ENCODE results near the gene ANKRD37.
A peak's percentile ranks its signal among the peaks of the same experiment; 100 is the strongest.
"Not testable (repeated sequence)": the region's sequence is repeated elsewhere in the genome, so short reads cannot be mapped to it uniquely, and the experiment has no call there.

ANKRD37 gene

GRCh38 chr4:185396724-185397385 lies at the start of gene ANKRD37:
TSS of gene ANKRD37 (plus strand) at chr4:185396841. CDS start at chr4:185396924, 83 bp downstream.
- DNase-seq, result peak in 1 of 2 experiments; percentile 42

- no peak for DNase-seq
Measured at GRCh38 chr4:185346975-185347601, 49.6 kb upstream of the ANKRD37 start.

GRCh38 chr4:185351691-185352090 lies 45.0 kb upstream of the ANKRD37 start:
- no peak for DNase-seq

- DNase-seq, result no peak
Measured at GRCh38 chr4:185352202-185352601, 44.4 kb upstream of the ANKRD37 start.

GRCh38 chr4:185352741-185353140 lies 43.9 kb upstream of the ANKRD37 start:
- no peak for DNase-seq

- no peak for DNase-seq
Measured at GRCh38 chr4:185357211-185357610, 39.4 kb upstream of the ANKRD37 start.

GRCh38 chr4:185357733-185358440 lies 38.8 kb upstream of the ANKRD37 start:
- no peak for DNase-seq

- no peak for DNase-seq
Measured at GRCh38 chr4:185358514-185358913, 38.1 kb upstream of the ANKRD37 start.

- DNase-seq, result no peak
Measured at GRCh38 chr4:185358959-185359358, 37.7 kb upstream of the ANKRD37 start.

GRCh38 chr4:185359767-185360446 lies 36.7 kb upstream of the ANKRD37 start:
- no peak for DNase-seq

GRCh38 chr4:185361872-185362271 lies 34.8 kb upstream of the ANKRD37 start:
- DNase-seq, result no peak

GRCh38 chr4:185362570-185362969 lies 34.1 kb upstream of the ANKRD37 start:
- DNase-seq, result not testable (repeated sequence)

- DNase-seq, result no peak
Measured at GRCh38 chr4:185363251-185363650, 33.4 kb upstream of the ANKRD37 start.

GRCh38 chr4:185364886-185365285 lies 31.8 kb upstream of the ANKRD37 start:
- no peak for DNase-seq

GRCh38 chr4:185369731-185370130 lies 26.9 kb upstream of the ANKRD37 start:
- DNase-seq, result no peak

GRCh38 chr4:185370268-185370949 lies 26.2 kb upstream of the ANKRD37 start:
- no peak for DNase-seq

- DNase-seq, result no peak
Measured at GRCh38 chr4:185371702-185372101, 24.9 kb upstream of the ANKRD37 start.

- no peak for DNase-seq
Measured at GRCh38 chr4:185374027-185374426, 22.6 kb upstream of the ANKRD37 start.

- no peak for DNase-seq
Measured at GRCh38 chr4:185374573-185374972, 22.1 kb upstream of the ANKRD37 start.

GRCh38 chr4:185378264-185378663 lies 18.4 kb upstream of the ANKRD37 start:
- DNase-seq, result no peak

- no peak for DNase-seq
Measured at GRCh38 chr4:185379326-185380295, 17.0 kb upstream of the ANKRD37 start.

GRCh38 chr4:185380320-185380719 lies 16.3 kb upstream of the ANKRD37 start:
- no peak for DNase-seq

All from NCI-H524 (cell line).